ENCODE results near the gene RERG. TPM values are rescaled to one million over a fixed set of nuclear protein-coding genes. Genes with fewer than 3 reads are reported as not detected.

RERG gene
- total and polyA plus RNA-seq, 2 of the 4 experiments (the other 2 are of a cell fraction) = not detected

- H2AFZ ChIP-seq (replicated peaks; ENCODE audit: low read length, poor library complexity) = no peak overlapping the region
- no peak overlapping the region for H2BK120ac ChIP-seq (ENCODE audit: low read depth, low read length)
- no peak overlapping the region for H3K27ac ChIP-seq (ENCODE audit: insufficient read depth, low read length)
- no peak overlapping the region for H3K23ac ChIP-seq (ENCODE audit: low read depth, low read length)
- H3K9ac ChIP-seq (ENCODE audit: low read depth, low read length) = no peak overlapping the region
- no peak overlapping the region for H2AK9ac ChIP-seq (replicated peaks; ENCODE audit: low read depth, low read length, poor library complexity)
- WGBS, 2 experiments (ENCODE audit: extremely low coverage in 2 of 2, insufficient read length in 1 of 2) = 0% methylated on average over 1 of the region's 3 CpGs; no CpG with 5 or more reads in 1 of the 2 experiments
- no peak overlapping the region for H3K56ac ChIP-seq (ENCODE audit: extremely low read depth, insufficient read depth, low read length)
- ChIA-PET POLR2A (ENCODE audit: unreplicated experiment) (no interaction called here), CTCF (interaction anchor here (0.5 to 1.6 kb wide), 12 partner anchors 10 to 1228 kb away, joined by 3 to 8 read pairs (median 4); no protein-coding TSS in a partner anchor)
- H4K5ac ChIP-seq (ENCODE audit: low read depth, low read length) = no peak overlapping the region
- no peak overlapping the region for H3K4me3 ChIP-seq (ENCODE audit: insufficient read depth, low read depth, low read length)
- H4K8ac ChIP-seq (ENCODE audit: low read depth in 2 of 2, low read length in 2 of 2) = no peak overlapping the region
- no peaks in the 10 kb centered on the region for H3K9me3 ChIP-seq (ENCODE audit: control insufficient read depth, insufficient read depth, low read length)
- H3K14ac ChIP-seq (replicated peaks; ENCODE audit: low read depth, low read length) = no peak overlapping the region
- no peaks in the 10 kb centered on the region for H3K79me1 ChIP-seq (ENCODE audit: low read depth in 1 of 2, low read length in 2 of 2)
- H2BK5ac ChIP-seq (ENCODE audit: low read depth, low read length, poor library complexity, severe bottlenecking) = no peak overlapping the region
- no TSS peak for BruUV-seq (replicated peaks)
- DNase-seq = no peak
- no peak overlapping the region for H3K4ac ChIP-seq (ENCODE audit: low read depth, low read length)
- in situ Hi-C loops (cut with MboI; ENCODE audit: low sequenced_read_pairs) = no loop called here
- no peak overlapping the region for H2BK15ac ChIP-seq (ENCODE audit: low read depth, low read length)
- H3K36me3 ChIP-seq (ENCODE audit: control insufficient read depth, insufficient read depth, low read length) = no peaks in the 10 kb centered on the region
- H4K20me1 ChIP-seq (ENCODE audit: insufficient read depth, low read length) = no peaks in the 10 kb centered on the region
- H3K4me2 ChIP-seq (ENCODE audit: low read depth, low read length) = no peak overlapping the region
- H2BK20ac ChIP-seq (ENCODE audit: low read depth, low read length) = no peak overlapping the region
- intact Hi-C loops (cut with micrococcal nuclease) = loop anchor here (5.0 kb wide), 1 partner anchor 590 kb away; no protein-coding TSS in a partner anchor
- no peaks in the 10 kb centered on the region for H3K4me1 ChIP-seq (ENCODE audit: control insufficient read depth, insufficient read depth, low read length)
- no peaks in the 10 kb centered on the region for H3K9me1 ChIP-seq (ENCODE audit: insufficient read depth, low read length)
- dilution Hi-C loops (cut with HindIII; ENCODE audit: low sequenced_read_pairs, unreplicated experiment) = no loop called here
- H3K27me3 ChIP-seq (ENCODE audit: control insufficient read depth, insufficient read depth, low read length) = peaks cover 7% of the 10 kb centered on the region
- TF ChIP-seq CTCF (conservative IDR thresholded peaks at IDR 0.05; ENCODE audit: low read depth, low read length) (no peak), RCOR1 (IDR thresholded peaks at IDR 0.05; ENCODE audit: insufficient replicate concordance, low read length) (no peak), POLR2A (IDR thresholded peaks at IDR 0.05; ENCODE audit: low read depth, low read length) (no peak), MAFK (IDR thresholded peaks at IDR 0.05; ENCODE audit: low read depth, low read length) (no peak), ELK1 (IDR thresholded peaks at IDR 0.05; ENCODE audit: borderline replicate concordance, low read depth, low read length) (no peak), RFX5 (IDR thresholded peaks at IDR 0.05; ENCODE audit: low read depth, low read length) (no peak), CHD1 (IDR thresholded peaks at IDR 0.05; ENCODE audit: low read depth, low read length) (no peak), RAD21 (IDR thresholded peaks at IDR 0.05; ENCODE audit: low read length) (no peak), NFE2L2 (IDR thresholded peaks at IDR 0.05; ENCODE audit: low read depth, low read length) (no peak)
- ATAC-seq (ENCODE audit: low read depth) = no peak
- H3K18ac ChIP-seq (ENCODE audit: low read depth, low read length) = no peak overlapping the region
- H2AK5ac ChIP-seq (ENCODE audit: low read depth, low read length) = no peak overlapping the region
- no peak overlapping the region for H4K91ac ChIP-seq (ENCODE audit: insufficient read depth, low read depth, low read length)
These were observed 1.0 kb upstream of the RERG start for GRCh38 chr12:15222219-15222618.

Data from IMR-90 (cell line).